Measurements from ENCODE around the gene PTPN13.

GRCh38 chr4:86831262-86832130, 237.4 kb downstream of the PTPN13 start:
- TF ChIP-seq EP300 (IDR thresholded peaks at IDR 0.05; ENCODE audit: low read depth) = no peak
- TF ChIP-seq, protein P1, sequence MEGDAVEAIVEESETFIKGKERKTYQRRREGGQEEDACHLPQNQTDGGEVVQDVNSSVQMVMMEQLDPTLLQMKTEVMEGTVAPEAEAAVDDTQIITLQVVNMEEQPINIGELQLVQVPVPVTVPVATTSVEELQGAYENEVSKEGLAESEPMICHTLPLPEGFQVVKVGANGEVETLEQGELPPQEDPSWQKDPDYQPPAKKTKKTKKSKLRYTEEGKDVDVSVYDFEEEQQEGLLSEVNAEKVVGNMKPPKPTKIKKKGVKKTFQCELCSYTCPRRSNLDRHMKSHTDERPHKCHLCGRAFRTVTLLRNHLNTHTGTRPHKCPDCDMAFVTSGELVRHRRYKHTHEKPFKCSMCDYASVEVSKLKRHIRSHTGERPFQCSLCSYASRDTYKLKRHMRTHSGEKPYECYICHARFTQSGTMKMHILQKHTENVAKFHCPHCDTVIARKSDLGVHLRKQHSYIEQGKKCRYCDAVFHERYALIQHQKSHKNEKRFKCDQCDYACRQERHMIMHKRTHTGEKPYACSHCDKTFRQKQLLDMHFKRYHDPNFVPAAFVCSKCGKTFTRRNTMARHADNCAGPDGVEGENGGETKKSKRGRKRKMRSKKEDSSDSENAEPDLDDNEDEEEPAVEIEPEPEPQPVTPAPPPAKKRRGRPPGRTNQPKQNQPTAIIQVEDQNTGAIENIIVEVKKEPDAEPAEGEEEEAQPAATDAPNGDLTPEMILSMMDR (IDR thresholded peaks at IDR 0.05) = no peak
- no peak for TF ChIP-seq POLR2A (IDR thresholded peaks at IDR 0.05)
